Measurements from ENCODE around the gene NEUROG2. TPM values are rescaled to one million over a fixed set of nuclear protein-coding genes. Genes with fewer than 3 reads are reported as not detected.
A peak's percentile ranks its signal among the peaks of the same experiment; 100 is the strongest.
"Not testable (repeated sequence)": the region's sequence is repeated elsewhere in the genome, so short reads cannot be mapped to it uniquely, and the experiment has no call there.

The NEUROG2 gene
- total and polyA plus RNA-seq, 2 experiments from 2014 or later: 0.24 TPM; not detected in 1

DNA sequence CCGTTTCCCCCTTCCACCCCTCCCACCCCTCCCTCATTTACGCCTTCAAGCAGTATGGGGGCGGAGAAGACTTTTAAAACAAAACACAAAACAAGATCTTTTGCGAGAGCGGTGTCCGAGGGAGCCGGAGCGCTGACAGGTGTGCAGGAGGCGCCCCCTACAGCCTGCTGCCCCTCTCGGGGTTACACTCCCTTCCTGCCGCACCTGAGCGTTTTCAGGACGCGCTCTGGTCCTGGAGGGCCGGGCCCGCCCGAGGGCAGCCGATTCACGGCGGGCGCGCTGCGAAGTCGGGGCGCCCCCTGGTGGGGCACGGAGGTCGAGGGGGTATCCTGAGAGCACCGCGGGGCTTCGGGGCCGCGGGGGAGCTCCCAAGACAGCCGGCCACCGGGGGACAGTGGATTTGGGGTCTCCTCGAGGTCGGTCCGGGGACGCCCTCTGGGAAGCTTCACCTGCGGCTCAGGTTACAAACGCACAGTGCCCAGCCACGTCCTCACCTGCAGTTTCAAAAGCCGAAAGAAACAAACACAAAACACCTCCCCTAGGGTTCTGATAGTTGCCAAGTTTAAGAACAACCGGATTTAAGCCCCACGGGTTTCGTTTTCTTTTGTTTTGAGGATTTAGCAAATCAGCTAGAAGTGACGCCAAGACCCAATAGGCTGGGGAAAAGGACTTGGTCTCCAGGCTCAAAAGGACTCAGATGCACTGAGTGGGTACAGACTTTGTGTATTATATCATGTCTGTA is 8.0 kb upstream of the NEUROG2 start:
- Histone ChIP-seq H3K27me3 (peaks cover 87% of the 10 kb centered on the region), H3K4me3 (peak overlapping the region; percentile 22), H3K4me1 (ENCODE audit: low read depth) (no peaks in the 10 kb centered on the region), H3K36me3 (no peaks in the 10 kb centered on the region), H3K9me3 (ENCODE audit: low read depth) (no peaks in the 10 kb centered on the region), H3K27ac (no peak overlapping the region)
- DNase-seq (ENCODE audit: low read depth in 1 of 2, low spot score in 1 of 2): peak; percentile 29 to 87
- TF ChIP-seq, protein P1, sequence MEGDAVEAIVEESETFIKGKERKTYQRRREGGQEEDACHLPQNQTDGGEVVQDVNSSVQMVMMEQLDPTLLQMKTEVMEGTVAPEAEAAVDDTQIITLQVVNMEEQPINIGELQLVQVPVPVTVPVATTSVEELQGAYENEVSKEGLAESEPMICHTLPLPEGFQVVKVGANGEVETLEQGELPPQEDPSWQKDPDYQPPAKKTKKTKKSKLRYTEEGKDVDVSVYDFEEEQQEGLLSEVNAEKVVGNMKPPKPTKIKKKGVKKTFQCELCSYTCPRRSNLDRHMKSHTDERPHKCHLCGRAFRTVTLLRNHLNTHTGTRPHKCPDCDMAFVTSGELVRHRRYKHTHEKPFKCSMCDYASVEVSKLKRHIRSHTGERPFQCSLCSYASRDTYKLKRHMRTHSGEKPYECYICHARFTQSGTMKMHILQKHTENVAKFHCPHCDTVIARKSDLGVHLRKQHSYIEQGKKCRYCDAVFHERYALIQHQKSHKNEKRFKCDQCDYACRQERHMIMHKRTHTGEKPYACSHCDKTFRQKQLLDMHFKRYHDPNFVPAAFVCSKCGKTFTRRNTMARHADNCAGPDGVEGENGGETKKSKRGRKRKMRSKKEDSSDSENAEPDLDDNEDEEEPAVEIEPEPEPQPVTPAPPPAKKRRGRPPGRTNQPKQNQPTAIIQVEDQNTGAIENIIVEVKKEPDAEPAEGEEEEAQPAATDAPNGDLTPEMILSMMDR (IDR thresholded peaks at IDR 0.05; ENCODE audit: low read depth, low read length): peak; percentile 72

DNA sequence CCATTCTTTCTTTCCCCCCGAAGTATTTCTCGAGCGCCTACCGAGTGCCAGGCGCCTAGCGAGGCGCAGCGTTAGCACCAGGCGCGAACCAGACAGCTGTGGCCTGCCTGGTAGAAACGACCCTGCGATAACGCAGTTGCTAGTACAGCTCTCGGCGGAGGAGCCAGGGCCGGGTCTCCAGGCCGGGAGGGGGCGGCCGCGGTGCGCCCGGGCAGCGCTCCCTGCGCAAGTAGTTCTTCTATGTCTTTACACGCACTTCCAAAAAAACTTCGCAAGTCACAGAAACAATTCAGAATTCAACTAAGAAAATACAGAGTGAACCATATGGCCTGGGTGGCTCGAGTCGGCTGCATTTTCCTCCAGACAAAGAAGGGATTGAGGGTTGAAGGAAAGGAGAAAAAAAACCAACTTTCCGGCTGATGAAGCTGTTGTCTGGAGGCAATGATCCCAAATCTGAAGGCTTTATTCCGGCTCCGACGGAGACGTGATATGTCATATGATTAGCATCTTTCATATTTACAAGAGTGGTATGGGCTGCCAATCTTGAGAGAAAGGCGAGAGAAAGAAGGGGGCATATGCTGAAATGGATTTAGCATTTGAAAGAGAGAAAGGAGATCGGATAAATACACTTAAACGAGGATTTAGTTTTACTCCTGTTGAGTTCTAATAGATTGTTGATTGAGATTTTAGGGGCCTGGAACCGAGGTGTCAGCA is 7.2 kb upstream of the NEUROG2 start:
- Histone ChIP-seq H3K27ac (no peak overlapping the region), H3K9me3 (ENCODE audit: low read depth) (no peaks in the 10 kb centered on the region), H3K36me3 (no peaks in the 10 kb centered on the region), H3K4me3 (peak overlapping the region; percentile 22), H3K4me1 (ENCODE audit: low read depth) (no peaks in the 10 kb centered on the region), H3K27me3 (peaks cover 94% of the 10 kb centered on the region)
- TF ChIP-seq, protein P1 (IDR thresholded peaks at IDR 0.05; ENCODE audit: low read depth, low read length): peak; percentile 6
- peak; percentile 27 to 68 for DNase-seq (ENCODE audit: low read depth in 1 of 2, low spot score in 1 of 2)

DNA sequence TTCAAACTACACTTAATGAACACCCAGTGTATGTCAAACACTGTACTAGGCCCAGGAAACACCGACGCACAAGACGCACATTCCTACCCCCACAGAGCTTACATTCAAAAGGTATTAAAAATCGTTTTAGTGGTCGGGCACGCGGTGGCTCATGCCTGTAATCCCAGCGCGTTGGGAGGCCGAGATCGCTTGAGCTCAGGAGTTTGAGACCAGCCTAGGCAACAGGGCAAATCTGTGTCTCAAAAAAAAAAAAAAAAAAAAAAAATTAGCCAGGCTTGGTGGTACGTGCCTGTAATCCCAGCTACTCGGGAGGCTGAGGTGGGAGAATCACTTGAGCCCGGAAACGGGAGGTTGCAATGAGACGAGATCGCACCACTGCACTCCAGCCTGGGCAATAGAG is 6.5 kb upstream of the NEUROG2 start:
- not testable (repeated sequence) for H3K4me1 ChIP-seq (ENCODE audit: low read depth); H3K9me3 ChIP-seq (ENCODE audit: low read depth); DNase-seq (ENCODE audit: low read depth in 1 of 2, low spot score in 1 of 2); H3K36me3 ChIP-seq; H3K27ac ChIP-seq
- peak overlapping the region; percentile 22 for H3K4me3 ChIP-seq
- H3K27me3 ChIP-seq: peaks cover 100% of the 10 kb centered on the region

DNA sequence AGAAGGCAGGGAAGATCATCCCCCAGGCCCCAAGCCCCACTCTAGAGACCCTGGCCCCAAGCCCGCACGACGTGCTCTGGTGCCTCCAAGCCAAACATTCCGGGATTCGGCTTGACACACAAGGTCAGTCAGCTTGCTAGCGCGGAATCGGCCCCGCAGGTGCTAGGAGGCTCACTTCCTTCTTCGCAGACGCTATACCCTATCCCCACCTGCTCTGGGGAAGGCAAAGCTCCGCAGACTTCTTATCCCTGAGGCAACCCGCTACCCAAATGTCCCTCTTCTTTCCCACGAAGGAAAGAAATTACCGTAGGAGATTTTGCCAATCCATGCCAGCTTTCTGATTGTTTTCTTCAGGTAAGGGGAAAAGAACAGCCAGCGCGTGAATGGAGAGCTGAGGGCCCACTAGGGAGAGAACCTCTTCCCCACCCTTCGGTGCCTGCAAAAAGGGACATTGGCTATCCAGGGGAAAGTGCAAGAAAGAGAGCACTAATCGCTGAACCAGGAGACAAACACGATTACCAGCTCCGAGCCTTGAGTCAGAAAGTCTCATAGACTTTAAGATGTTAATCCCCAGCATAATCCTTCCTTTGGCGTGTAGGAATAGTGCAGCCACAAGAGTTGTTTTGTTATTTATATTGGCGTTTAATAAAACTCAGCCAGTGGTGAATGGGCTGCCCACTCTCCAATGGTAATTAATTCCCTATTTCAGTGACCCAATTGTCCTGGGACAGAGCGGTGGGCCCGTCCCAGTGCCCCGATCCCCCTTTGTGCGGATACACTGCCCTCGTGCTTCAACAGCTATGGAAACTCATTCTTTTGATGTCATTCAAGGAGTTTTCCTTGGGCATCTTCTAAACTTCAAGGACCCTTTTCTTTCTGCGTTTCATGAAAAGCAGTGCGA is 5.4 kb upstream of the NEUROG2 start:
- Histone ChIP-seq H3K27ac (no peak overlapping the region), H3K27me3 (peaks cover 100% of the 10 kb centered on the region), H3K9me3 (ENCODE audit: low read depth) (no peaks in the 10 kb centered on the region), H3K4me1 (ENCODE audit: low read depth) (peaks cover 7% of the 10 kb centered on the region), H3K36me3 (no peaks in the 10 kb centered on the region), H3K4me3 (no peak overlapping the region)
- TF ChIP-seq, protein P1 (IDR thresholded peaks at IDR 0.05; ENCODE audit: low read depth, low read length): no peak
- no peak for DNase-seq (ENCODE audit: low read depth in 1 of 2, low spot score in 1 of 2)

DNA sequence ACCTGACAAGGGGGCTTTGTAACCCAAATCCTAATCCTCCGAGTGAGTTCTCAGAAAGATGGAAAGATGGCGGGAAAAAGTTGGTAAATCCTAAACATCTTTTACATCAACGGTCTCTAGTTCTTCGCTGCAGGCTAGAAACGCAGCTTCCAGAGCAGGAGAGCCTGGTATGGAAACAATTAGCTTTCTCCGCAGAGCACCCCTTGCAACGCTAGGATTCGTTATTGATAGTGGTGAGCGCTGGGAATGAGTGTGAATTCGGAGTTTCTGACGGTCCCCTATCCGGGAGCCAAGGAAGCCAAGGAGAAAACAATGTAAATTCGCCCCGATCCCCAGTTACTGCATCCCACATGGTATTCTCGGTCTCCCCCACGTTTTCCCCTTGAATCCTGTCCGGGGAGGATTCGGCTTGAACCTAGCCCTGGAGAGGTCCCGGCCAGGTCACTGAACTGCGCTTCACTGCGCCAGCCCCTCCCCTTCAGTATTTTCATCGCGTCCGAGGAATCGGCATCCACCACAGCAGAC is 4.7 kb upstream of the NEUROG2 start:
- no peaks in the 10 kb centered on the region for H3K9me3 ChIP-seq (ENCODE audit: low read depth)
- no peak overlapping the region for H3K27ac ChIP-seq
- peaks cover 100% of the 10 kb centered on the region for H3K27me3 ChIP-seq
- DNase-seq (ENCODE audit: low read depth in 1 of 2, low spot score in 1 of 2): no peak
- H3K4me1 ChIP-seq (ENCODE audit: low read depth): peaks cover 7% of the 10 kb centered on the region
- no peaks in the 10 kb centered on the region for H3K36me3 ChIP-seq
- H3K4me3 ChIP-seq: no peak overlapping the region
- TF ChIP-seq, protein P1 (IDR thresholded peaks at IDR 0.05; ENCODE audit: low read depth, low read length): no peak
